Colonic mucosa (tissue), 4 donors: ENCODE results near the gene CHST7. TPM values are rescaled to one million over a fixed set of nuclear protein-coding genes. Genes with fewer than 3 reads are reported as not detected.

Experiments
- DNase-seq: peaks from one replicate; pipeline ENCODE4 v3.0.0-alpha.2; 2020
- H3K27ac ChIP-seq: fragments of 200-600 bp; one replicate; pipeline ENCODE4 v1.8.0; 2021
- H3K27me3 ChIP-seq: fragments of 200-600 bp; one replicate; pipeline ENCODE4 v1.8.0; 2021
- H3K36me3 ChIP-seq: fragments of 200-600 bp; one replicate; pipeline ENCODE4 v1.8.0; 2021
- H3K4me1 ChIP-seq: fragments of 200-600 bp; one replicate; pipeline ENCODE4 v1.8.0; 2021; ENCODE audit warnings: mild to moderate bottlenecking
- H3K4me3 ChIP-seq: fragments of 200-600 bp; one replicate; pipeline ENCODE4 v1.8.0; 2021
- H3K9ac ChIP-seq, 2 donors: one replicate each; pipeline ENCODE4 v1.7.0; 2013; ENCODE audit warnings: control low read depth in 2 of 2, low read depth in 2 of 2, low read length in 2 of 2
- H3K9me3 ChIP-seq: fragments of 200-600 bp; one replicate; pipeline ENCODE4 v1.8.0; 2021
- intact Hi-C: fragments of 100-400 bp; cut with DNase I; formaldehyde crosslinking; loops from one replicate; pipeline ENCODE4 v1.14.1; 2022
- total RNA-seq, 2 donors: library from RNA; stranded (reverse); fragmentation: NEBNext Ultra II Directional in 1 of 2; extraction: Animal tissue kit (Norgen Biotek cat#: 25700) in 1 of 2; gene quantifications; one replicate each; pipeline ENCODE4 v1.2.1, GENCODE V29; 2021
- TF ChIP-seq, protein P1 (sequence below): fragments of 200-600 bp; IDR thresholded peaks from one replicate; pipeline ENCODE4 v1.8.0; 2022; ENCODE audit warnings: antibody characterized with exemption, mild to moderate bottlenecking
- donor health status: healthy.
- donor health status: DM: no; HTN: no; CAD: no.
- donor health status: DM: no; HTN: no; CAD: no.

The CHST7 gene
- total RNA-seq, 2 donors from 2014 or later = 1.8 to 2.0 TPM

DNA sequence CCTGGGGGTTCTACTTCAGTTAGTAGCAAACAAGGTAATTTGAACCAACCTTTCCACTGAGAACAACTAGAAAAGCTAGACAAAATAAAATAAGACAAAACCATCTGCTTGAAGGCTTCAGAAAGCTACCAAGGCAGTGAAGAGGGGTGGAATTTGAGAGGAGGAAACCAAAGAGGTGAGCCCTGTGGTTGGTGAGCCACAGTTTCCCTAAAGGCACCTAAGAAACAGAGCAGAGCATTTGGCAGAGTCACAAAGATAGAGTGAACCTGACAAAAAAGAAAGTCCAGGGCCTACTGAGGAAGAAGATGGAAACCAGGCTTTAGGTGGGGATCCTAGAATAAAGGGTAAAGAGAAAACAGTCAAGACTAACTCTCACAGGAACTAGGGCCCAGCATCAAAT lies 44.3 kb downstream of the CHST7 start:
- no peaks in the 10 kb centered on the region for H3K4me1 ChIP-seq
- H3K27me3 ChIP-seq = no peaks in the 10 kb centered on the region
- intact Hi-C loops = no loop called here
- H3K9ac ChIP-seq = no peak overlapping the region
- DNase-seq = no peak
- H3K36me3 ChIP-seq = no peaks in the 10 kb centered on the region
- no peak overlapping the region for H3K27ac ChIP-seq
- TF ChIP-seq, protein P1, sequence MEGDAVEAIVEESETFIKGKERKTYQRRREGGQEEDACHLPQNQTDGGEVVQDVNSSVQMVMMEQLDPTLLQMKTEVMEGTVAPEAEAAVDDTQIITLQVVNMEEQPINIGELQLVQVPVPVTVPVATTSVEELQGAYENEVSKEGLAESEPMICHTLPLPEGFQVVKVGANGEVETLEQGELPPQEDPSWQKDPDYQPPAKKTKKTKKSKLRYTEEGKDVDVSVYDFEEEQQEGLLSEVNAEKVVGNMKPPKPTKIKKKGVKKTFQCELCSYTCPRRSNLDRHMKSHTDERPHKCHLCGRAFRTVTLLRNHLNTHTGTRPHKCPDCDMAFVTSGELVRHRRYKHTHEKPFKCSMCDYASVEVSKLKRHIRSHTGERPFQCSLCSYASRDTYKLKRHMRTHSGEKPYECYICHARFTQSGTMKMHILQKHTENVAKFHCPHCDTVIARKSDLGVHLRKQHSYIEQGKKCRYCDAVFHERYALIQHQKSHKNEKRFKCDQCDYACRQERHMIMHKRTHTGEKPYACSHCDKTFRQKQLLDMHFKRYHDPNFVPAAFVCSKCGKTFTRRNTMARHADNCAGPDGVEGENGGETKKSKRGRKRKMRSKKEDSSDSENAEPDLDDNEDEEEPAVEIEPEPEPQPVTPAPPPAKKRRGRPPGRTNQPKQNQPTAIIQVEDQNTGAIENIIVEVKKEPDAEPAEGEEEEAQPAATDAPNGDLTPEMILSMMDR = no peak
- H3K4me3 ChIP-seq = no peak overlapping the region
- no peaks in the 10 kb centered on the region for H3K9me3 ChIP-seq

DNA sequence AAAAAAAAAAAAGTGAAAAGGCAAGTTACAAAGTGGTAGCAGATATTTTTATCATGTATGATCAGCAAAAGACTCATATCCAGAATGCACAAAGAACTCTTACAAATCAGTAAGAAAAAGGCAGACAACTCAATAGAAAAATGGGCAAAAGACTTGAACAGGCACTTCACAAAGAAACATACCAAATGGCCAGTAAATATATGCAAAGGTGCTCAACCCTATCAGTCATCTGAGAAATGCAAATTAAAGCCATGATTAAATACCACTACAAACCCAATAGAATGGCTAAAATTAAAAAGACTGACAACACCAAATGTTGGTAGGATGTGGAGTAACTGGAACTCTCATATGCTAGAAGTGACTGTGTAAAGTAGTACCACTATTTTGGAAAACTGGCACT lies 45.4 kb downstream of the CHST7 start:
- intact Hi-C loops = no loop called here

DNA sequence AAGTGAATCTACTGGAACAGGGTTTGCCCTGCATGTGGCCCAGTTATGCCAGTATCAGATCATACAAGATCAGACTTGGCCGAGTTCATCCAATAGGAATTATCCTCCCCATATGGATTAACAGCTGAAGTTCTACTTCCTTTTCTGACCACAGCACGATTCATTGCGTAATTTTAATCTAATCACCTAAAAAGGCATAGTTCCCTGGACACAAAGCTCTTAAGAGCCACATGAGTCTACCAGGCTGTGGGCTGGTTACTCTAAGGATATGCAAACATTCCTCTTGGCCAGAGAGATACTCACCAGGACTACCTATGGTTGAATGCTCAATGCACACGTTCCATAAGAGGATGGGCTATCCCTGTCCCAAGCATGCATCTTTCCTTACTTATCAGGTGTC lies 46.9 kb downstream of the CHST7 start:
- no peaks in the 10 kb centered on the region for H3K4me1 ChIP-seq
- DNase-seq = no peak
- no peak overlapping the region for H3K4me3 ChIP-seq
- H3K9ac ChIP-seq = no peak overlapping the region
- no peaks in the 10 kb centered on the region for H3K9me3 ChIP-seq
- no peaks in the 10 kb centered on the region for H3K36me3 ChIP-seq
- TF ChIP-seq, protein P1 = no peak
- H3K27me3 ChIP-seq = no peaks in the 10 kb centered on the region
- no peak overlapping the region for H3K27ac ChIP-seq
- intact Hi-C loops = no loop called here

More for the DNA sequence above, 45.4 kb downstream of the CHST7 start:
- H3K36me3 ChIP-seq = no peaks in the 10 kb centered on the region
- TF ChIP-seq, protein P1 = no peak
- no peaks in the 10 kb centered on the region for H3K27me3 ChIP-seq
- no peak for DNase-seq
- no peaks in the 10 kb centered on the region for H3K4me1 ChIP-seq
- no peak overlapping the region for H3K4me3 ChIP-seq
- H3K9ac ChIP-seq = no peak overlapping the region
- H3K27ac ChIP-seq = no peak overlapping the region
- no peaks in the 10 kb centered on the region for H3K9me3 ChIP-seq

DNA sequence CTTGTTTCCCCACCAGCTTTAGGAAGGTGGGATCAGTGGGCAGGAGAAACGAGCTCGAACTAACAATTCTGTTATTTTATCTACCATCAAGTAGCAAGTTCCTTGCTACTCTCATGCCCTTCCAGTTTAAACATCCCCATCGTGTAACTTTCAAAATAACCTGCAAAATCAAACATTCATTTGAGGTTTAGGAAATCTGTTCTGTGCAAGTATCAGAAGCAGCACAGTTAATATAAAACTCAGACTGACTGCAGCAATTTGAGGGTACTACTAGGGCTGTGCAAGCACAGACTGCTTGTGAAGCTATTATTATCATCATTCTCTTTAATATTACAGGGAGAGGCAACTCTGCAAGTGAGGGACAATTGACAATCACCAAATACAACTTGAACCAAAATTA lies 48.0 kb downstream of the CHST7 start:
- no peaks in the 10 kb centered on the region for H3K9me3 ChIP-seq
- intact Hi-C loops = no loop called here
- TF ChIP-seq, protein P1 = no peak
- DNase-seq = no peak
- H3K4me1 ChIP-seq = no peaks in the 10 kb centered on the region
- no peaks in the 10 kb centered on the region for H3K27me3 ChIP-seq
- H3K4me3 ChIP-seq = no peak overlapping the region
- no peaks in the 10 kb centered on the region for H3K36me3 ChIP-seq
- no peak overlapping the region for H3K9ac ChIP-seq
- no peak overlapping the region for H3K27ac ChIP-seq

DNA sequence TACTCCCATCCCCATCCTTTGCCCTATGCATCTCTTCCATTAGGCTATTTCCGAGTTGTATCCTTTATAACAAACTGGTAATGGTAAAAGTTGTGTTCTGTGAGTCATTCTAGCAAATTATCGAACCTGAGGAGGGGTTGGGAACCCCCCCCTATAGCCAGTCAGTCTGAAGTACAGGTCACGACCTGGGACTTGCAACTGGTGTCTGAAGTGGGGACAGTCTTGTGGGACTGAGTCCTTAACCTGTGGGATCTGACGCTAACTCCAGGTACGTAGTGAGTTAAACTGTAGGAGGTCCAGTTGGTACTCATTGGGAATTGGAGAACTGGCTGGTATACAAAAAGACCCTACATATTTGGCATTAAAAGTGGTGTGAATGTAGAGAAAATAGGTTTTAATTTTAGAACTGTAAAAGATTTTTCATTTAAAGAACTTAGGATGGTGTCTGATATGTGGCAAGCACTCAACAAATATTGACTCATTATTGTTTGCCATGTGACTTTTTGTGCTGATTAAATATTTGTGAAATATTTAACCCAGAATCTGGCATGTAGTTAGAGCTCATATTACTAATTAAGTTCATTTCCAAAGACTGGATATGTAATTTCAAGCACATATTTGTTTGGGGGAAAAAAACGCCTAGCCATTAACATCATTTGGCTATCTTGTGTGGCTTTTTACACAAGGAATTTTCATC lies 50.7 kb downstream of the CHST7 start:
- Histone ChIP-seq H3K27ac (no peak overlapping the region), H3K9me3 (no peaks in the 10 kb centered on the region), H3K4me1 (no peaks in the 10 kb centered on the region), H3K4me3 (no peak overlapping the region), H3K9ac (no peak overlapping the region), H3K36me3 (no peaks in the 10 kb centered on the region), H3K27me3 (no peaks in the 10 kb centered on the region)
- TF ChIP-seq, protein P1 = no peak
- DNase-seq = no peak
- intact Hi-C loops = no loop called here
